K562 (cell line): ENCODE data around the gene CMTR1.

Experiments
- ELF1 ChIP-seq: fragments of 200-800 bp; sonication (Bioruptor generic); IDR thresholded peaks from 2 replicates; pipeline ENCODE4 v1.6.1; 2016; ENCODE audit warnings: missing genetic modification characterization, missing compliant biosample characterization
- EZH2 ChIP-seq: IDR thresholded peaks from 2 replicates; pipeline ENCODE4 v1.6.1; 2012; ENCODE audit warnings: low read depth, mild to moderate bottlenecking, inconsistent platforms, low read length, borderline replicate concordance
- POLR2A ChIP-seq: fragments of 450-650 bp; conservative IDR thresholded peaks from 2 replicates; pipeline ENCODE4 v1.6.1; 2016
- SETDB1 ChIP-seq: IDR thresholded peaks from one replicate; pipeline ENCODE4 v1.6.1; 2012; ENCODE audit warnings: low read length, control low read depth, inconsistent platforms
- TEAD4 ChIP-seq, 2 experiments: sonication (generic) in 1 of 2; formaldehyde crosslinking in 1 of 2; IDR thresholded peaks; 2 replicates each; pipeline versions ENCODE4 v1.6.1 to v1.8.0; 2012 to 2022; ENCODE audit warnings: borderline replicate concordance in 1 of 2, inconsistent platforms in 1 of 2, low read length in 1 of 2, mild to moderate bottlenecking in 1 of 2, missing genetic modification reagents in 1 of 2
- YY1 ChIP-seq, 3 experiments: IDR thresholded peaks; 2 replicates each; pipeline ENCODE4 v1.6.1; 2011; ENCODE audit warnings: low read length in 2 of 3, mild to moderate bottlenecking in 2 of 3, moderate library complexity in 2 of 3, borderline replicate concordance in 1 of 3, control low read depth in 1 of 3, low read depth in 1 of 3; ENCODE audit not compliant: insufficient read depth in 3 of 3, insufficient replicate concordance in 2 of 3, control insufficient read depth in 1 of 3, insufficient read length in 1 of 3; ENCODE audit errors: extremely low read depth in 1 of 3
- TF ChIP-seq, protein P1 (sequence below): fragments of 450-650 bp; IDR thresholded peaks from 2 replicates; pipeline ENCODE4 v1.6.1; 2016; ENCODE audit warnings: mild to moderate bottlenecking
- TF ChIP-seq, protein P2 (sequence below): sonication (generic); formaldehyde crosslinking; IDR thresholded peaks from 2 replicates; pipeline ENCODE4 v1.9.0; 2022; ENCODE audit warnings: mild to moderate bottlenecking, missing genetic modification reagents

DNA sequence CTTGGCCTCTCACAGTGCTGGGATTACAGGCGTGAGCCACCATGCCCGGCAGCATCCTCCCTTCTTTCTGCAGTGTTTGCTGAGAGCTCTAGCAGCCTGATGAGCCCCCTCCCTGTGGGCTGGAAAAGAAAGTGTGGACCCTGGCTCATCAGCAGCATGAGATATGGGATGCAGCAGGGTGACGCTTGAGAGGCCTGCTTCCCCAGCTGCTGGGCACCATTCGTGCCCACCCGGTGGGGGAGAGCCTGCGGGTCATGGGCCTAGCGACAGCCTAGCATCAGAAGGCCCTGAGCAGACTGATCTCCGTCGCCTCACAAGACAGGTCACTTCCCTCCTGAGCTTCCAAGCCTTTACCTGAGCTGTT lies 82.7 kb downstream of the CMTR1 start:
- TF ChIP-seq POLR2A, result no peak
- no peak for TF ChIP-seq TEAD4 (IDR thresholded peaks at IDR 0.05; ENCODE audit: low read length)
- TF ChIP-seq TEAD4 (CRISPR knock-in tag; IDR thresholded peaks at IDR 0.05; ENCODE audit: borderline replicate concordance), result no peak
- TF ChIP-seq, protein P1, sequence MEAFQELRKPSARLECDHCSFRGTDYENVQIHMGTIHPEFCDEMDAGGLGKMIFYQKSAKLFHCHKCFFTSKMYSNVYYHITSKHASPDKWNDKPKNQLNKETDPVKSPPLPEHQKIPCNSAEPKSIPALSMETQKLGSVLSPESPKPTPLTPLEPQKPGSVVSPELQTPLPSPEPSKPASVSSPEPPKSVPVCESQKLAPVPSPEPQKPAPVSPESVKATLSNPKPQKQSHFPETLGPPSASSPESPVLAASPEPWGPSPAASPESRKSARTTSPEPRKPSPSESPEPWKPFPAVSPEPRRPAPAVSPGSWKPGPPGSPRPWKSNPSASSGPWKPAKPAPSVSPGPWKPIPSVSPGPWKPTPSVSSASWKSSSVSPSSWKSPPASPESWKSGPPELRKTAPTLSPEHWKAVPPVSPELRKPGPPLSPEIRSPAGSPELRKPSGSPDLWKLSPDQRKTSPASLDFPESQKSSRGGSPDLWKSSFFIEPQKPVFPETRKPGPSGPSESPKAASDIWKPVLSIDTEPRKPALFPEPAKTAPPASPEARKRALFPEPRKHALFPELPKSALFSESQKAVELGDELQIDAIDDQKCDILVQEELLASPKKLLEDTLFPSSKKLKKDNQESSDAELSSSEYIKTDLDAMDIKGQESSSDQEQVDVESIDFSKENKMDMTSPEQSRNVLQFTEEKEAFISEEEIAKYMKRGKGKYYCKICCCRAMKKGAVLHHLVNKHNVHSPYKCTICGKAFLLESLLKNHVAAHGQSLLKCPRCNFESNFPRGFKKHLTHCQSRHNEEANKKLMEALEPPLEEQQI, result no peak
- TF ChIP-seq, protein P2, sequence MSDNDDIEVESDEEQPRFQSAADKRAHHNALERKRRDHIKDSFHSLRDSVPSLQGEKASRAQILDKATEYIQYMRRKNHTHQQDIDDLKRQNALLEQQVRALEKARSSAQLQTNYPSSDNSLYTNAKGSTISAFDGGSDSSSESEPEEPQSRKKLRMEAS (CRISPR knock-in tag), result no peak
- TF ChIP-seq YY1 (IDR thresholded peaks at IDR 0.05; ENCODE audit: borderline replicate concordance in 1 of 3, control insufficient read depth in 1 of 3, extremely low read depth in 1 of 3, insufficient read depth in 3 of 3, insufficient read length in 1 of 3, insufficient replicate concordance in 2 of 3, low read depth in 1 of 3, low read length in 2 of 3), result no peak
- TF ChIP-seq EZH2, result no peak
- no peak for TF ChIP-seq SETDB1
- no peak for TF ChIP-seq ELF1
